Breast epithelium (tissue), 3 donors: ENCODE data around the gene NDUFAF8.

ENCODE experiments used
- POLR2AphosphoS5 ChIP-seq, 3 donors: sonication (generic); formaldehyde crosslinking; IDR thresholded peaks; one replicate each; pipeline ENCODE4 v1.6.1; 2017; ENCODE audit warnings: antibody characterized with exemption in 3 of 3
- TF ChIP-seq, protein P1 (sequence below), 3 donors: fragments of 450-650 bp; IDR thresholded peaks; one replicate each; pipeline ENCODE4 v1.5.1; 2016 to 2017; ENCODE audit warnings: antibody characterized with exemption in 3 of 3, mild to moderate bottlenecking in 3 of 3, moderate library complexity in 3 of 3

DNA sequence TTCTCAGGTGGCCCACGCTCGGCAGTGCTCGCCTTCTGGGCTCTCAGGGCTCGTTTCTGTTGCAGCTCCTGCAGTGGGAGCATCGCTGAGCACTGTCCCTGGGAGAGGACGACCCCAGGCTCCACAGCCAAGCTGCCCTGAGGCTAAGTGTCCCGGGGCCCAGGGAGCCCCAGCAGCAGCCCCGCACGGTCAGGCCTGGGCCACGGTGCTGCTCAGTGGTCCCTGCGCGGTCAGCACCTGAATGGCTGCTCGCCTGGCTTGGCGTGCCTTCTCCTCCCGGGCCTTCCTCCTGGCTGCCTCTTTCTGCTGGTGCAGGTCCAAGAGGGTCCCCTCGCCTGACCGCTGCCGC is 39.7 kb upstream of the NDUFAF8 start:
- TF ChIP-seq, protein P1, sequence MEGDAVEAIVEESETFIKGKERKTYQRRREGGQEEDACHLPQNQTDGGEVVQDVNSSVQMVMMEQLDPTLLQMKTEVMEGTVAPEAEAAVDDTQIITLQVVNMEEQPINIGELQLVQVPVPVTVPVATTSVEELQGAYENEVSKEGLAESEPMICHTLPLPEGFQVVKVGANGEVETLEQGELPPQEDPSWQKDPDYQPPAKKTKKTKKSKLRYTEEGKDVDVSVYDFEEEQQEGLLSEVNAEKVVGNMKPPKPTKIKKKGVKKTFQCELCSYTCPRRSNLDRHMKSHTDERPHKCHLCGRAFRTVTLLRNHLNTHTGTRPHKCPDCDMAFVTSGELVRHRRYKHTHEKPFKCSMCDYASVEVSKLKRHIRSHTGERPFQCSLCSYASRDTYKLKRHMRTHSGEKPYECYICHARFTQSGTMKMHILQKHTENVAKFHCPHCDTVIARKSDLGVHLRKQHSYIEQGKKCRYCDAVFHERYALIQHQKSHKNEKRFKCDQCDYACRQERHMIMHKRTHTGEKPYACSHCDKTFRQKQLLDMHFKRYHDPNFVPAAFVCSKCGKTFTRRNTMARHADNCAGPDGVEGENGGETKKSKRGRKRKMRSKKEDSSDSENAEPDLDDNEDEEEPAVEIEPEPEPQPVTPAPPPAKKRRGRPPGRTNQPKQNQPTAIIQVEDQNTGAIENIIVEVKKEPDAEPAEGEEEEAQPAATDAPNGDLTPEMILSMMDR (IDR thresholded peaks at IDR 0.05): no peak
- TF ChIP-seq POLR2AphosphoS5 (IDR thresholded peaks at IDR 0.05): no peak
